Astrocyte of the cerebellum (primary cell): ENCODE results near the gene LBP.
"Not testable (repeated sequence)": the region's sequence is repeated elsewhere in the genome, so short reads cannot be mapped to it uniquely, and the experiment has no call there.

Source experiments
- DNase-seq: peaks from one replicate; pipeline ENCODE4 v3.0.0-alpha.2; 2011; ENCODE audit warnings: low read depth
- H3K4me3 ChIP-seq: 2 replicates; pipeline ENCODE4 v1.5.1; 2011; ENCODE audit warnings: mild to moderate bottlenecking, low read depth, low read length, moderate library complexity
- in situ Hi-C: cut with HindIII; loops from 2 replicates; pipeline ENCODE4 v1.10.0; 2017; ENCODE audit warnings: low sequenced_read_pairs
- TF ChIP-seq, protein P1 (sequence below): IDR thresholded peaks from 2 replicates; pipeline ENCODE4 v1.5.1; 2012; ENCODE audit warnings: low read length, low read depth, moderate library complexity, mild to moderate bottlenecking; ENCODE audit errors: missing control alignments

LBP gene

DNA sequence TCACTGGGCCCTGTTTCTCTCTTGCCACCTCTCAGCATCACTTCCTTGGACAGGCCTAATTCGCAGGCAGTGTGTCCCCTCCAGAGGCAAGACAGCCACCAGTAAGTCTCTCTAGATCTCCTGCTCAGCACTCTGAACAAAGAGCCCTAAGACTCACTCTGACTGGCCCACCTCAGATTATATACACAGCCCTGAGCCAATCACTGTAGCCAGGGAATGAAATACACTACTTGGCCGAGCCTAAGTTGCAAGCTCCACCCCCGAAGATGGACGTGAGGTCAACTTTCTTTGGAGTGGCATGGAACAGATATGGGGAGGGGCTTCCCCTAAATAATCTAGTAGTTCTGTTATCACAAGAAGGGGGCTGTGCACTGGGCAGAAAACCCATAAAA lies 38.2 kb upstream of the LBP start:
- DNase-seq, result no peak
- no peak overlapping the region for H3K4me3 ChIP-seq
- TF ChIP-seq, protein P1, sequence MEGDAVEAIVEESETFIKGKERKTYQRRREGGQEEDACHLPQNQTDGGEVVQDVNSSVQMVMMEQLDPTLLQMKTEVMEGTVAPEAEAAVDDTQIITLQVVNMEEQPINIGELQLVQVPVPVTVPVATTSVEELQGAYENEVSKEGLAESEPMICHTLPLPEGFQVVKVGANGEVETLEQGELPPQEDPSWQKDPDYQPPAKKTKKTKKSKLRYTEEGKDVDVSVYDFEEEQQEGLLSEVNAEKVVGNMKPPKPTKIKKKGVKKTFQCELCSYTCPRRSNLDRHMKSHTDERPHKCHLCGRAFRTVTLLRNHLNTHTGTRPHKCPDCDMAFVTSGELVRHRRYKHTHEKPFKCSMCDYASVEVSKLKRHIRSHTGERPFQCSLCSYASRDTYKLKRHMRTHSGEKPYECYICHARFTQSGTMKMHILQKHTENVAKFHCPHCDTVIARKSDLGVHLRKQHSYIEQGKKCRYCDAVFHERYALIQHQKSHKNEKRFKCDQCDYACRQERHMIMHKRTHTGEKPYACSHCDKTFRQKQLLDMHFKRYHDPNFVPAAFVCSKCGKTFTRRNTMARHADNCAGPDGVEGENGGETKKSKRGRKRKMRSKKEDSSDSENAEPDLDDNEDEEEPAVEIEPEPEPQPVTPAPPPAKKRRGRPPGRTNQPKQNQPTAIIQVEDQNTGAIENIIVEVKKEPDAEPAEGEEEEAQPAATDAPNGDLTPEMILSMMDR, result no peak
- in situ Hi-C loops, result no loop called here

DNA sequence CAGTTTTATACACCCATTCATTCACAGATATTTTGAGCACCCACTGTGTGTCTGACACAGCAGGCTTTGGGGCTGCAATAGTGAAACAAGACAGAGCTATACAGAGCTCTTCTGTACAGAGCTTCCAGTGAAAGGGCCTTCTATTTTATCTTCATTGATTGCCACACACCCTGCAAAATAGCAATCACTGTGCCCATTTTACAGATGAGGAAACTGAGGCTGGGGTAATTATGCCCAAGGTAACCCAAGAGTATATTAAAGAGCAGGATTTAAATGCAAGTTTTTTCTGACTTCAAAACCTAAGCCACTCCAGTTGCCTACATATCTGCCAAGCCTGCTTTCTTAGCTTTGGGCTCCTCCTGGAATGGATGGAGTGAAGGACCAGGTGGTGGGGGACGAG lies 37.8 kb upstream of the LBP start:
- H3K4me3 ChIP-seq, result no peak overlapping the region
- DNase-seq, result no peak
- TF ChIP-seq, protein P1, result no peak
- in situ Hi-C loops, result no loop called here

DNA sequence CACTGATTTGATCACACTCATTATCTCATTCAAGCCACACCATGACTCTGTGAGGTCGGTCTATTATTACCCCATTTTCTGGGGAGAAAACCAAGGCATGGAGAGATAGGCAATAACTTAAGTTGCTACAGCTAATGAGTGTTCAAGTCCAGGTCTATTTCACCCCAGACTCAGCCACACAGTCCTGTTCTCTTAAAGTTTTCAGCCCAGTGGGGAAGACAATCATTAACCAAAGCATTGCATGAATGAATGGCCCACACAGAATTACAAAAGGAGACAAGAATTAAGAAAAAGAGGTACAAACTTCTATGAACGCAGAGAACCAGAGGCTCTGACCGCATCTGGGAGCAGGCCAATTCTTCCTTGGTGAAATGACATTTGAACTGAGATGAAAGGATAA lies 35.2 kb upstream of the LBP start:
- H3K4me3 ChIP-seq, result no peak overlapping the region
- TF ChIP-seq, protein P1, result no peak
- in situ Hi-C loops, result no loop called here
- no peak for DNase-seq

DNA sequence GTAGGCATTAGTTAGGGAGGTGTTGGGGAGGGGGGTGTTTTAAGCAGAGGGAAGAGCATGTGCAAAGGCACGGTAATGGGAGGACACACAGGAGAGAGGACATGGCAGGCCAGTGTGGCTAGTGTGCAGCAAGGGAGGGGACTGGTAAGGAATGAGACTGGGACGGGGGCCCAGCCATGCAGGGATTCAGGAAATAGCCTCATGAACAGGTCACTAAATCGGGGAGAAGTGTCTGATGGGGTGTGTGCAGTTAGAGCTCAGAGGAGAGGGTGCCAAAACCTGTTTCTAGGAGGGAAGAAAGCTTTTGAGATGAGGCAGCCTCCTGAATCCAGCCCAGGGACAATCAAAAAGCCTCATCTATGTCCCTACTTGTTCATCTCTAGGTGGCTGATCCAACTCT lies 34.8 kb upstream of the LBP start:
- in situ Hi-C loops, result no loop called here
- H3K4me3 ChIP-seq, result no peak overlapping the region
- no peak for DNase-seq
- TF ChIP-seq, protein P1, result no peak

DNA sequence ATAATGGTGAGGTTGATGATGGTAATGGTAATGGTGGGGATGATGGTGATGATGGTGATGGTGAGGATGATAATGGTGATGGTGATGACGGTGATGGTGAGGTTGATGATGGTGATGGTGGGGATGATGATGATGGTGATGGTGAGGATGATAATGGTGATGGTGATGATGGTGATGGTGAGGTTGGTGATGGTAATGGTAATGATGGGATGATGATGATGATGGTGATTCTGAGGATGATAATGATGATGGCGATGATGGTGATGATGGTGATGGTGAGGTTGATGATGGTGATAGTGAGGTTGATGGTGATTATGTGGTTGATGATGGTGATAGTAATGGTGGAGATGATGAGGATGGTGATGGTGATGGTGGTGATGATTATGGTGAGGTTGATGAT lies 32.6 kb upstream of the LBP start:
- no peak for DNase-seq
- TF ChIP-seq, protein P1, result no peak
- in situ Hi-C loops, result no loop called here
- H3K4me3 ChIP-seq, result no peak overlapping the region

DNA sequence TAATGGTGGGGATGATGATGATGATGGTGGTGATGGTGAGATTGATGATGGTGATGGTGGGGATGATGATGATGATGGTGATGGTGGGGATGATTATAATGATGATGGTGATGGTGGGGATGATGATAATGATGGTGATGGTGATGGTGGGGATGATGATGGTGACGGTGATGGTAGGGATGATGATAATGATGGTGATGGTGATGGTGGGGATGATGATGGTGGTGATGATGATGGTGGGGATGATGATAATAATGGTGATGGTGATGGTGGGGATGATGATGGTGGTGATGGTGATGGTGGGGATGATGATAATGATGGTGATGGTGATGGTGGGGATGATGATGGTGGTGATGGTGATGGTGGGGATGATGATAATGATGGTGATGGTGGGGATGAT lies 31.9 kb upstream of the LBP start:
- H3K4me3 ChIP-seq, DNase-seq, in situ Hi-C loops: not testable (repeated sequence)

DNA sequence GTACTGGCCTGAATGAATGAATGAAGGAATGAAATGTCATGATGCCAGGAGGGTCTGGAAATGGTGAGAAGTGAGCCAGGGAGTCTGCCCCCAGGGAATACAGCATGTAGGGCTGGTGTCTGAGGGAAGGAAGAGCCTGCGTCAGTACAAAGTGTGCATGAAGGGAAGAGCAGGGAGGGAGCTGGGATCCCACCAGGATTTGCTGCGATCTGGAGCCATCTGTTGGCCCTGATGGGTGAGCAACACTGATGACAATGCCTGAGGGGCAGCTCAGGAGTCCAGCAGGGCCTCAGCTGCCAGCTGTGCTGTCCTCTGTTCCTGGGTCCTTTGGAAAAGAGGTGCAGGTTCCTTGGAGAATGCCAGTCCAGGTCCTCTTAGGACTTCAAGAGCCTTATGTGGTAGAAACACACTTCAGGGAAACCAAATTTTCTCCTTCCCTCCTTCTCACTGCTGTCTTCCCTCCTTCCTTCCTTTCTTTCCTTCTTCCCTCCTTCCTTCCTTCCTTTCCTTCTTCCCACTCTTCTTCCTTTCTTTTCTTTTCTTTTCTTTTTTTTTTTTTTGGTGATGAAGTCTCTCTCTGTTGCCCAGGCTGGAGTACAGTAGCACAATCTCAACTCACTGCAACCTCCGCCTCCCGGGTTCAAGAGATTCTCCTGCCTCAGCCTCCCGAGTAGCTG lies 30.9 kb upstream of the LBP start:
- H3K4me3 ChIP-seq, result no peak overlapping the region
- no peak for DNase-seq
- TF ChIP-seq, protein P1, result peak; percentile 36
- in situ Hi-C loops, result no loop called here
